ENCODE results near the gene TACC2. TPM values are rescaled to one million over a fixed set of nuclear protein-coding genes. Genes with fewer than 3 reads are reported as not detected.

Gene TACC2
- total RNA-seq, 4 donors from 2014 or later: 105 to 334 (median 235) TPM

- TF ChIP-seq CTCF (IDR thresholded peaks at IDR 0.05 in 4 of 5, conservative IDR thresholded peaks at IDR 0.05 in 1 of 5): no peak
- no peak for TF ChIP-seq POLR2A (IDR thresholded peaks at IDR 0.05)
- no peaks in the 10 kb centered on the region for H3K27me3 ChIP-seq
- in situ Hi-C loops (cut with MboI; ENCODE audit: low sequenced_read_pairs in 4 of 4) (no loop called here), intact Hi-C loops (cut with DNase I; ENCODE audit: low total_unique reads) (no loop called here)
- H3K4me1 ChIP-seq: peaks cover 30 to 39% of the 10 kb centered on the region in 2 donors
- H3K9me3 ChIP-seq: no peaks in the 10 kb centered on the region
- peak overlapping the region; percentile 20 to 95 (median 76) for H3K27ac ChIP-seq
- H3K4me3 ChIP-seq: no peak overlapping the region
- DNase-seq (no peak), ATAC-seq (no peak)
- H3K36me3 ChIP-seq: peaks cover 0 to 17% of the 10 kb centered on the region in 2 donors
Measured at GRCh38 chr10:122191936-122192541, 203.1 kb downstream of the TACC2 start.

- Histone ChIP-seq H3K36me3 (peaks cover 0 to 17% of the 10 kb centered on the region in 2 donors), H3K27ac (peak overlapping the region; percentile 47 to 95 (median 78)), H3K27me3 (no peaks in the 10 kb centered on the region), H3K4me3 (no peak overlapping the region), H3K9me3 (no peaks in the 10 kb centered on the region), H3K4me1 (peaks cover 28 to 34% of the 10 kb centered on the region in 2 donors)
- DNase-seq (no peak), ATAC-seq (no peak)
- no peak for TF ChIP-seq CTCF (IDR thresholded peaks at IDR 0.05 in 4 of 5, conservative IDR thresholded peaks at IDR 0.05 in 1 of 5)
- no peak for TF ChIP-seq POLR2A (IDR thresholded peaks at IDR 0.05)
- in situ Hi-C loops (cut with MboI; ENCODE audit: low sequenced_read_pairs in 4 of 4) (no loop called here), intact Hi-C loops (cut with DNase I; ENCODE audit: low total_unique reads) (no loop called here)
Measured at GRCh38 chr10:122194251-122194650, 205.3 kb downstream of the TACC2 start.

- peak overlapping the region; percentile 75 to 95 (median 82) for H3K27ac ChIP-seq
Measured at GRCh38 chr10:122196218-122196617, 207.3 kb downstream of the TACC2 start.

GRCh38 chr10:122197611-122198222 lies 208.8 kb downstream of the TACC2 start:
- in situ Hi-C loops (cut with MboI; ENCODE audit: low sequenced_read_pairs in 4 of 4): no loop called here
- DNase-seq: no peak
- intact Hi-C loops (cut with DNase I; ENCODE audit: low total_unique reads): loop anchor here (2.0 kb wide), 1 partner anchor 45 kb away; no protein-coding TSS in a partner anchor
- no peaks in the 10 kb centered on the region for H3K9me3 ChIP-seq
- ATAC-seq: no peak
- no peaks in the 10 kb centered on the region for H3K27me3 ChIP-seq
- H3K4me3 ChIP-seq: no peak overlapping the region
- no peak for TF ChIP-seq CTCF (IDR thresholded peaks at IDR 0.05 in 4 of 5, conservative IDR thresholded peaks at IDR 0.05 in 1 of 5)
- peaks cover 0 to 21% of the 10 kb centered on the region in 2 donors for H3K36me3 ChIP-seq
- peaks cover 19 to 23% of the 10 kb centered on the region in 2 donors for H3K4me1 ChIP-seq
- peak overlapping the region; percentile 75 to 95 (median 82) for H3K27ac ChIP-seq

More at GRCh38 chr10:122196218-122196617, 207.3 kb downstream of the TACC2 start:
- ATAC-seq: no peak
- in situ Hi-C loops (cut with MboI; ENCODE audit: low sequenced_read_pairs in 4 of 4) (no loop called here), intact Hi-C loops (cut with DNase I; ENCODE audit: low total_unique reads) (no loop called here)
- TF ChIP-seq POLR2A (IDR thresholded peaks at IDR 0.05) (no peak), CTCF (IDR thresholded peaks at IDR 0.05 in 4 of 5, conservative IDR thresholded peaks at IDR 0.05 in 1 of 5) (no peak)
- H3K9me3 ChIP-seq: no peaks in the 10 kb centered on the region
- H3K36me3 ChIP-seq: peaks cover 0 to 17% of the 10 kb centered on the region in 2 donors
- H3K27me3 ChIP-seq: no peaks in the 10 kb centered on the region
- no peak overlapping the region for H3K4me3 ChIP-seq
- no peak for DNase-seq
- peaks cover 21 to 23% of the 10 kb centered on the region in 2 donors for H3K4me1 ChIP-seq

Measured in gastrocnemius medialis (tissue), 4 donors.